Measurements from ENCODE around the gene NUDT22.

The NUDT22 gene

DNA sequence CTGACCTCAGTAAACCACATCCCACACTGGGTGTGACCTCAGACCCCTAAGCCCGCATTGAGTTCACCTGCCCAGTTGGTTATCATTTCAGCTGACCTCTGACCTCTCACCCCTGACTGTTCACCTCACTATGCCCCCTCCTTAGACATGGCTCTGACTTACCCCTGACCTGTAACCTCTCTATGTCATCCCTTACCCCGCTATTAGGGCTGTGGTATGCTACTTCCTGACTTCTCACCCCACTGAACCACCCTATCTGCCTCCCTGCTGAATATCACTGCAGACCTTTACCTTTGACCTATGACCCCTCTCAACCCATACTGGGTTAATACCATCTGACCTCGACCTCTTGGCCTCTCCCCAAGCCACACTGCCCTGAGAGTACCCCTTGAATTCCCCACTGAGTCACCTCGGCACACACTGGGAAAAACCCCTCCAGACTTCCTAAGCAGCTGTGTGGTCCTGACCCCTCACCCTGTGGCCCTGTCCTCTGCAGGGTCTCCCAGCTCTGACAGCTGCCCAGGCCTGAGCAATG is 33.5 kb downstream of the NUDT22 start:
- DNase-seq: no peak

GRCh38 chr11:64260147-64260708 is 34.2 kb downstream of the NUDT22 start:
- DNase-seq: no peak

GRCh38 chr11:64261556-64262080 is 35.5 kb downstream of the NUDT22 start:
- no peak for DNase-seq

DNA sequence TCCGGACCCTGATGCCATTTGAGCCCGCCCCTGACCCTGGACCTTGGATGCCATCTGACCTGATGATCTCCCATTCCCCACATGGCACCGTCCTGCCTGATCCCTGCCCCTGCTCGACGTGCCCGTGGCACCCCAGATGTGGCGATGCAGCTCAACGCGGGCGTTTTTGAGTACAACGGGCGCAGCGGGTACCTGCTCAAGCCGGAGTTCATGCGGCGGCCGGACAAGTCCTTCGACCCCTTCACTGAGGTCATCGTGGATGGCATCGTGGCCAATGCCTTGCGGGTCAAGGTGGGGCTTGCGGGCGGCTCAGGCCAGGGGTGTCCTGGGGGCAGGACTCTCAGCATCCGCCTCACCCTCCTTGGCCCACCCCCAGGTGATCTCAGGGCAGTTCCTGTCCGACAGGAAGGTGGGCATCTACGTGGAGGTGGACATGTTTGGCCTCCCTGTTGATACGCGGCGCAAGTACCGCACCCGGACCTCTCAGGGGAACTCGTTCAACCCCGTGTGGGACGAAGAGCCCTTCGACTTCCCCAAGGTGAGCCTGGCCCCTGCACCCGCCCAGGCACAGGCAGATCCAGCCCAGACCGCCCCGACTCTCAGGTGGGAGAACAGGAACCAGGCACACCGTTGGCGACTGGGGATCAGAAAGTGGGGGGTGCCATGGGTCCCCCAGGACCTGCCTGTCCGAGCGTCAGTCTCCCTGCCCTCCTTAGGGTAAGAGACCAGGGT is 36.4 kb downstream of the NUDT22 start:
- no peak for DNase-seq

- DNase-seq: no peak
These were observed 37.2 kb downstream of the NUDT22 start for GRCh38 chr11:64263021-64263946.

- no peak for DNase-seq
These were observed 37.9 kb downstream of the NUDT22 start for GRCh38 chr11:64263947-64264317.

- no peak for DNase-seq
These were observed 38.3 kb downstream of the NUDT22 start for GRCh38 chr11:64264371-64264852.

DNA sequence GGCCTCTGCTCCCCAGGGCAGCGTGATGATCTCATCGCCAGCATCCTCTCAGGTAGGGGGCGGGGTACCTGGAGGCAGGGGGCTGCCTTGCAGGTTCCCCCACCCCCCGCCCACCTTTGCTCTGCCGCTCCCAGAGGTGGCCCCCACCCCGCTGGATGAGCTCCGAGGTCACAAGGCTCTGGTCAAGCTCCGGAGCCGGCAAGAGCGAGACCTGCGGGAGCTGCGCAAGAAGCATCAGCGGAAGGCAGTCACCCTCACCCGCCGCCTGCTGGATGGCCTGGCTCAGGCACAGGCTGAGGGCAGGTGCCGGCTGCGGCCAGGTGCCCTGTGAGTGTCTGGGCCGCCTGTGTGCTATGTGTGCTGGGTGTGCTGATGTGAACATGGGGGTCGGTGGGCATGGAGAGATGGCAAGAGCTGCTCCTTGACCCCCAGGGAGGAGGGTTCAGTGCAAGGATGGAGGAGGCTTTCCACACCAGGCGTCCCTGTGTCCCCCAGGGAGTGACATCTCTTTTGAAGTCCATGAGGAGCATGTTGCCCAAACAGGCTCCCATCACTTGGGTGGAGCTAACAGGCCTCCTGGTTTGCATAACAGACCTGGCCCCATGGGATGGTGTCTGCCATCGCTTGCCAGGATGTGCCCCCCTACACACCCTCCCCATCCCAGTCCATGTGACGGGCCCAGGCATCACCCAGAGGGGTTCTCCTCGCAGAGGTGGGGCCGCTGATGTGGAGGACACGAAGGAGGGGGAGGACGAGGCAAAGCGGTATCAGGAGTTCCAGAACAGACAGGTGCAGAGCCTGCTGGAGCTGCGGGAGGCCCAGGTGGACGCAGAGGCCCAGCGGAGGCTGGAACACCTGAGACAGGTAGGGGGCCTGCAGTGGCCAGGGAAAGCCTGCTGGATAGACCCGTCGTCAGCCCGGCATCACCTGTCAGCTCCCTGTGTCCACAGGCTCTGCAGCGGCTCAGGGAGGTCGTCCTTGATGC is 39.4 kb downstream of the NUDT22 start:
- no peak for DNase-seq

GRCh38 chr11:64266339-64266738 is 40.3 kb downstream of the NUDT22 start:
- DNase-seq: no peak

- no peak for DNase-seq
These were observed 41.3 kb downstream of the NUDT22 start for GRCh38 chr11:64267207-64267945.

GRCh38 chr11:64268025-64268892 is 42.2 kb downstream of the NUDT22 start:
- no peak for DNase-seq

- no peak for DNase-seq
These were observed 42.9 kb downstream of the NUDT22 start for GRCh38 chr11:64268893-64269539.

GRCh38 chr11:64269540-64270220 is 43.6 kb downstream of the NUDT22 start:
- DNase-seq: peak; percentile 99

DNA sequence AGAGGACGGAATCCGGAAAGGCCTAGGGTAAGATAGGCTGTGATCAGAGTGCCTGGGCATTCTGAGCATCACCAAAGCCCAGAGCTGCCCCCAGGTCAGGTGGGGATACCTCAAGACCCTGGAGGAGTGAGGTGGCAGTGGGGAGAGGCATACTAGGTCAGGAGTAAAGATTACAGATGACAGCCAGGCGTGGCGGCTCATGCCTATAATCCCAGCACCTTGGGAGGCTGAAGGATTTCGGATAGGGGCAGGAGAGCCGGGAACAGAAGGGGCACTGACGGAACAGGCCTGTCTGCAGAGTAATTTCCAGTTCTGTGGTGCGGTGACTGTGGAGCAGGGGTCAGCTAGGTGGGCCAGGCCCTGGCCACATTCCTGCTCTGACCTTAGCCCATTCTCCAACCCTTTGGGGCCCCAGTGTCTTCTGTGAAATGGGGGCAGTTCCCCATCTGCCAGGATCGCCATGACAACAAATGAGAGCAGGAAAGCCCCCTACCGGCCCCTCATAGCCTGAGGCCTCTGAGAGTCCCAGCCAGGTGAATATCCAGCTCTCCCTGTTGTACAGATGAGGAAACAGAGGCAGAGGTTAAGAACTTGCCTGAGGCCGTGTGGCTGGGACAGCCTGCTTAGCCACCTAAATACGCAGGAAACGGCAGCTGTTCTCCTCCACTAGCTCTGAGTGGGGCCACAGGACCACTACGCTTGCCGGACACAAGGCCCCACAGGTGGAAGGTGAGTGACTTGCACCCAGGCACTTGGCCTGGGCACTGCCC is 49.1 kb downstream of the NUDT22 start:
- no peak for DNase-seq

GRCh38 chr11:64275841-64276240 is 49.8 kb downstream of the NUDT22 start:
- DNase-seq: no peak

- no peak for DNase-seq
These were observed 50.8 kb downstream of the NUDT22 start for GRCh38 chr11:64276653-64277431.

GRCh38 chr11:64278576-64279190 is 52.6 kb downstream of the NUDT22 start:
- no peak for DNase-seq
